ENCODE data around the gene GIT2. TPM values are rescaled to one million over a fixed set of nuclear protein-coding genes. Genes with fewer than 3 reads are reported as not detected.

The GIT2 gene
- total and polyA plus RNA-seq, 2 donors (not counting 1 experiment from before 2014, with no cell fraction given), result 75.2 to 163 TPM

DNA sequence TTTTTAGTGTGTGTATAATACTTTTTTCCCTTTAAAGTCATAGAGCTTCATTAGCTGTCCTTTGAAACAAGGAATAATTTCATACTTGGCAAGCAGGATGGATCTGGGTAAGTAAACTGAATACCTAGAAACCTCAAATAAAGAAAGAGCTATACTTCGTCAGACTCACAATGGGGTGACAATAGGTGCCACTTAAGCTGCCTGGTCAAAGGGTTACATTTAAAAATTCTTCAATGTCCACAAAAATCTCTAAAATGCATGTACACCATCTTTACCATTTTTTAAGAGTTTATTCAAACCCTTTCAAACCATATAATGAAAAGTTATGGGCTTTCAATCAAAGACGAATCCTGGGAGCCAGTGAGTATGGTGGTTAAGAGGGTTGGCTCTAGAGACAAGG is 3.1 kb downstream of the GIT2 start:
- H3K4me1 ChIP-seq (ENCODE audit: control insufficient read depth in 2 of 2, insufficient read depth in 2 of 2, low read length in 2 of 2), result peaks cover 28 to 29% of the 10 kb centered on the region in 2 donors
- H3K27me3 ChIP-seq (replicated peaks in 1 of 4; ENCODE audit: control extremely low read depth in 1 of 4, control insufficient read depth in 3 of 4, insufficient read depth in 4 of 4, low read length in 3 of 4), result no peaks in the 10 kb centered on the region
- WGBS (ENCODE audit: insufficient coverage), result 100% methylated on average over 1 of the region's 2 CpGs
- H2AFZ ChIP-seq (ENCODE audit: insufficient read depth, low read depth, low read length, poor library complexity, severe bottlenecking), result no peak overlapping the region
- Mint-ChIP-seq H3K4me1 (peaks cover 57% of the 10 kb centered on the region), H3K27me3 (no peaks in the 10 kb centered on the region), H3K9me3 (ENCODE audit: insufficient read depth) (no peaks in the 10 kb centered on the region), H3K27ac (peak overlapping the region; percentile 79), H3K4me3 (peak overlapping the region; percentile 68)
- H3K27ac ChIP-seq (ENCODE audit: low read length in 2 of 2), result peak overlapping the region in 1 of 2 donors; percentile 90
- ATAC-seq (ENCODE audit: low read depth) (no peak), DNase-seq (no peak)
- no peak for TF ChIP-seq EZH2 (IDR thresholded peaks at IDR 0.05; ENCODE audit: borderline replicate concordance, insufficient read depth, low read depth, low read length, poor library complexity, severe bottlenecking)
- TF ChIP-seq, protein P1, sequence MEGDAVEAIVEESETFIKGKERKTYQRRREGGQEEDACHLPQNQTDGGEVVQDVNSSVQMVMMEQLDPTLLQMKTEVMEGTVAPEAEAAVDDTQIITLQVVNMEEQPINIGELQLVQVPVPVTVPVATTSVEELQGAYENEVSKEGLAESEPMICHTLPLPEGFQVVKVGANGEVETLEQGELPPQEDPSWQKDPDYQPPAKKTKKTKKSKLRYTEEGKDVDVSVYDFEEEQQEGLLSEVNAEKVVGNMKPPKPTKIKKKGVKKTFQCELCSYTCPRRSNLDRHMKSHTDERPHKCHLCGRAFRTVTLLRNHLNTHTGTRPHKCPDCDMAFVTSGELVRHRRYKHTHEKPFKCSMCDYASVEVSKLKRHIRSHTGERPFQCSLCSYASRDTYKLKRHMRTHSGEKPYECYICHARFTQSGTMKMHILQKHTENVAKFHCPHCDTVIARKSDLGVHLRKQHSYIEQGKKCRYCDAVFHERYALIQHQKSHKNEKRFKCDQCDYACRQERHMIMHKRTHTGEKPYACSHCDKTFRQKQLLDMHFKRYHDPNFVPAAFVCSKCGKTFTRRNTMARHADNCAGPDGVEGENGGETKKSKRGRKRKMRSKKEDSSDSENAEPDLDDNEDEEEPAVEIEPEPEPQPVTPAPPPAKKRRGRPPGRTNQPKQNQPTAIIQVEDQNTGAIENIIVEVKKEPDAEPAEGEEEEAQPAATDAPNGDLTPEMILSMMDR (IDR thresholded peaks at IDR 0.05), result no peak
- no peaks in the 10 kb centered on the region for H3K9me3 ChIP-seq (ENCODE audit: control extremely low read depth in 1 of 3, control insufficient read depth in 2 of 3, insufficient read depth in 1 of 3, low read length in 2 of 3)
- peaks cover 86% of the 10 kb centered on the region for H3K79me2 ChIP-seq (ENCODE audit: control insufficient read depth, insufficient read depth, low read length)
- ChIA-PET CTCF (interaction anchor here (0.7 to 2.0 kb wide), 3 partner anchors 20 to 1783 kb away, joined by 5 to 8 read pairs (median 7); no protein-coding TSS in a partner anchor), POLR2A (interaction anchor here (1.3 kb wide), 1 partner anchor 19 kb away, joined by 4 read pairs; no protein-coding TSS in a partner anchor)
- peak overlapping the region; percentile 5 for H3K9ac ChIP-seq (ENCODE audit: low read length)
- H3K4me3 ChIP-seq (ENCODE audit: control extremely low read depth in 1 of 5, extremely low read depth in 1 of 5, insufficient read depth in 1 of 5, low read depth in 2 of 5, low read length in 4 of 5), result no peak overlapping the region
- H3K4me2 ChIP-seq (replicated peaks; ENCODE audit: low read depth, low read length, poor library complexity, severe bottlenecking), result peak overlapping the region; percentile 27
- peaks cover 0 to 34% of the 10 kb centered on the region in 2 experiments for H3K36me3 ChIP-seq (replicated peaks in 1 of 2; ENCODE audit: control extremely low read depth in 1 of 2, control insufficient read depth in 1 of 2, extremely low read depth in 1 of 2, insufficient read depth in 2 of 2, low read length in 1 of 2)
- H4K20me1 ChIP-seq (ENCODE audit: control insufficient read depth, insufficient read depth, low read length, poor library complexity, severe bottlenecking), result peaks cover 29% of the 10 kb centered on the region
- intact Hi-C loops (cut with micrococcal nuclease), result loop anchor here (10.0 kb wide), 1 partner anchor 108 kb away; the partner anchor contains the start of gene GLTP

DNA sequence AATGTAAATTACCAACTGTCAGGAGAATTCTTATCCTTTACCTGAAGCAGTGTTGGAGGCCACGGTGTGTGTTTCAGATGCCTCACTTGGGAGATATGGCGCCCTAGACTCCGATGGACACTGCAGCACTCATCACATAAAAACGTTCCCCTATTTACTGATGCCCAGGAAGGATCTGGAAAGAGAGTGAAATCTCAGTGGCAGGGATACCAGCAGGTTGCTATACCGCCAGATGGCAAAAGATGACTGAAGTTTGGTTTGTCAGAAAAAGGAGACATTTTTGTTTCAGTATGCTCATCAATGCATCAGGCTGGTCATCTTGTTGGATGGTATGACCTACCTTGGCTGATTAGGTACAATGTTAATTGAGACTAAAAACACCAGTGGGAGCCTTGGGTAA is 4.6 kb downstream of the GIT2 start:
- H3K27ac Mint-ChIP-seq, result no peak overlapping the region
- TF ChIP-seq, protein P1 (IDR thresholded peaks at IDR 0.05), result no peak
- no peak for TF ChIP-seq EZH2 (IDR thresholded peaks at IDR 0.05; ENCODE audit: borderline replicate concordance, insufficient read depth, low read depth, low read length, poor library complexity, severe bottlenecking)
- intact Hi-C loops (cut with micrococcal nuclease), result loop anchor here (10.0 kb wide), 1 partner anchor 107 kb away; the partner anchor contains the start of gene GLTP
- Histone ChIP-seq H3K4me3 (ENCODE audit: control extremely low read depth in 1 of 5, extremely low read depth in 1 of 5, insufficient read depth in 1 of 5, low read depth in 2 of 5, low read length in 4 of 5) (no peak overlapping the region), H3K27me3 (replicated peaks in 1 of 4; ENCODE audit: control extremely low read depth in 1 of 4, control insufficient read depth in 3 of 4, insufficient read depth in 4 of 4, low read length in 3 of 4) (no peaks in the 10 kb centered on the region), H2AFZ (ENCODE audit: insufficient read depth, low read depth, low read length, poor library complexity, severe bottlenecking) (no peak overlapping the region), H4K20me1 (ENCODE audit: control insufficient read depth, insufficient read depth, low read length, poor library complexity, severe bottlenecking) (peaks cover 29% of the 10 kb centered on the region), H3K79me2 (ENCODE audit: control insufficient read depth, insufficient read depth, low read length) (peaks cover 98% of the 10 kb centered on the region), H3K27ac (ENCODE audit: low read length in 2 of 2) (peak overlapping the region in 1 of 2 donors; percentile 8), H3K4me2 (replicated peaks; ENCODE audit: low read depth, low read length, poor library complexity, severe bottlenecking) (no peak overlapping the region), H3K36me3 (replicated peaks in 1 of 2; ENCODE audit: control extremely low read depth in 1 of 2, control insufficient read depth in 1 of 2, extremely low read depth in 1 of 2, insufficient read depth in 2 of 2, low read length in 1 of 2) (peaks cover 0 to 42% of the 10 kb centered on the region in 2 experiments), H3K9ac (ENCODE audit: low read length) (no peak overlapping the region), H3K9me3 (ENCODE audit: control extremely low read depth in 1 of 3, control insufficient read depth in 2 of 3, insufficient read depth in 1 of 3, low read length in 2 of 3) (no peaks in the 10 kb centered on the region), H3K4me1 (ENCODE audit: control insufficient read depth in 2 of 2, insufficient read depth in 2 of 2, low read length in 2 of 2) (peaks cover 19 to 20% of the 10 kb centered on the region in 2 donors)
- no peak for ATAC-seq (ENCODE audit: low read depth)
- ChIA-PET POLR2A (interaction anchor here (0.7 to 1.3 kb wide), 4 partner anchors 20 to 31 kb away, joined by 3 to 11 read pairs (median 6); no protein-coding TSS in a partner anchor), CTCF (interaction anchor here (0.7 to 2.0 kb wide), 3 partner anchors 22 to 51 kb away, joined by 3 to 8 read pairs (median 7); no protein-coding TSS in a partner anchor)
- WGBS (ENCODE audit: insufficient coverage), result 100% methylated on average over 1 of the region's 5 CpGs
- H3K9me3 Mint-ChIP-seq (ENCODE audit: insufficient read depth), result no peaks in the 10 kb centered on the region
- H3K27me3 Mint-ChIP-seq, result no peaks in the 10 kb centered on the region
- H3K4me1 Mint-ChIP-seq, result peaks cover 48% of the 10 kb centered on the region
- H3K4me3 Mint-ChIP-seq, result no peak overlapping the region
- DNase-seq, result no peak

All from B cell (primary cell).